Measurements from ENCODE around the gene SCN10A. TPM values are rescaled to one million over a fixed set of nuclear protein-coding genes. Genes with fewer than 3 reads are reported as not detected.

Gene SCN10A
- total RNA-seq, 1 donor from 2014 or later, result not detected

DNA sequence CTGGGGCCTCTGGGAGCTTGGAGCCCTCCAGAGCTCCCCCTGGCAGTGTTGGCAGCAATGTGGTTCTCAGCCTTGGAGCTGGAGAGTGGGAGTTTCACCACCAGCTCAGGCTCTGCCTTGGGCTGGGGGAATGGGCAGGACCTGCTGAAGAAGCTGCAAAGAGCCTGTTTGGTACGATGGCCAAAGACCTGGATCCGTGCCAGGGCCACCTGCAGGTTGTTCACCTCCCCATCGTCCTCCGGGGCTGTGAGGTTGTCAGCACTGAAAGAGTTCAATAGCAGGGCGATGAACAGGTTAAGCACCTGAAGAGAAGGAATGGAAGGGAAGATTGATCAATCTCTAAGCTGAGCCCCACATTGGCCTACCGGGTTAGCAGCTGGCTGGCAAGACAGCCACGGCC lies 89.3 kb downstream of the SCN10A start:
- peaks cover 5% of the 10 kb centered on the region for H3K9me3 Mint-ChIP-seq (ENCODE audit: unreplicated experiment)
- H3K4me1 Mint-ChIP-seq (ENCODE audit: low read depth, unreplicated experiment), result peaks cover 16% of the 10 kb centered on the region

DNA sequence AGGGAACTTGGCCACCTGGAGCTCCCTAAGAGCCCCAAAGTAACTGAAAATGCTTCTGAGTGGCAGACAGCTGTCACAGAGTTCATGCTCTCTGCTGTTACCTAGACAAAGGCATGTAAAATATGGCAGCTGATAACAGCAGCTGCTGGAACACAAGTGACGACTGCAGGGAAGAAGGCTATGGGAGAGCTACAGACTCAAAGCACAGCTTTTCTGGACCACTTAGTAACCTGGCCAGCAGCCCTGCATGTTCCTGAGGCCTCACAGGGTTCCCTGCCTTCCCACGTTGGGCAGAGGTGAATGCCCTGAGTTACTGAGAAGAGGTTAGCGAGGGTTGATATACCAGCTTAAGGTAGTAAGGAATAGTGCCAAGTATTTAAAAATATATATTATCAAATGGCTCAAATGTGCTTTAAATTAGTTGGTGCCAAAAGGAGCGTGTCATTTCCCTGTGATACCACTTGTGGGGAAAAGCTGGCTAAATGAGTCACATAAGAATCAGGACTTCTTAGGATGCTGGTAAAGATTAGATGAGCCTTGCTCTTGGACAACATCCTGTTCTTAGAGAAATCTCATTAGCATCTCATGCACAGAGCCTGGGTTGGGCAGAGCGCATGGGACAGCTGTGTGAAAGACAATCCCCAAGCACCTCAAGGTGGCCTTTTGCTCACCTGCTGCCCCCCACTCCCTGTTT lies 90.1 kb downstream of the SCN10A start:
- no peak for DNase-seq

More for the DNA sequence above, 89.3 kb downstream of the SCN10A start:
- Mint-ChIP-seq H3K4me3 (ENCODE audit: unreplicated experiment) (no peak overlapping the region), H3K27ac (ENCODE audit: unreplicated experiment) (no peak overlapping the region), H3K36me3 (ENCODE audit: unreplicated experiment) (peaks cover 5% of the 10 kb centered on the region), H3K27me3 (ENCODE audit: unreplicated experiment) (no peaks in the 10 kb centered on the region)
- TF ChIP-seq, protein P1, sequence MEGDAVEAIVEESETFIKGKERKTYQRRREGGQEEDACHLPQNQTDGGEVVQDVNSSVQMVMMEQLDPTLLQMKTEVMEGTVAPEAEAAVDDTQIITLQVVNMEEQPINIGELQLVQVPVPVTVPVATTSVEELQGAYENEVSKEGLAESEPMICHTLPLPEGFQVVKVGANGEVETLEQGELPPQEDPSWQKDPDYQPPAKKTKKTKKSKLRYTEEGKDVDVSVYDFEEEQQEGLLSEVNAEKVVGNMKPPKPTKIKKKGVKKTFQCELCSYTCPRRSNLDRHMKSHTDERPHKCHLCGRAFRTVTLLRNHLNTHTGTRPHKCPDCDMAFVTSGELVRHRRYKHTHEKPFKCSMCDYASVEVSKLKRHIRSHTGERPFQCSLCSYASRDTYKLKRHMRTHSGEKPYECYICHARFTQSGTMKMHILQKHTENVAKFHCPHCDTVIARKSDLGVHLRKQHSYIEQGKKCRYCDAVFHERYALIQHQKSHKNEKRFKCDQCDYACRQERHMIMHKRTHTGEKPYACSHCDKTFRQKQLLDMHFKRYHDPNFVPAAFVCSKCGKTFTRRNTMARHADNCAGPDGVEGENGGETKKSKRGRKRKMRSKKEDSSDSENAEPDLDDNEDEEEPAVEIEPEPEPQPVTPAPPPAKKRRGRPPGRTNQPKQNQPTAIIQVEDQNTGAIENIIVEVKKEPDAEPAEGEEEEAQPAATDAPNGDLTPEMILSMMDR (IDR thresholded peaks at IDR 0.05; ENCODE audit: partially characterized antibody, unreplicated experiment), result no peak
- DNase-seq, result no peak

DNA sequence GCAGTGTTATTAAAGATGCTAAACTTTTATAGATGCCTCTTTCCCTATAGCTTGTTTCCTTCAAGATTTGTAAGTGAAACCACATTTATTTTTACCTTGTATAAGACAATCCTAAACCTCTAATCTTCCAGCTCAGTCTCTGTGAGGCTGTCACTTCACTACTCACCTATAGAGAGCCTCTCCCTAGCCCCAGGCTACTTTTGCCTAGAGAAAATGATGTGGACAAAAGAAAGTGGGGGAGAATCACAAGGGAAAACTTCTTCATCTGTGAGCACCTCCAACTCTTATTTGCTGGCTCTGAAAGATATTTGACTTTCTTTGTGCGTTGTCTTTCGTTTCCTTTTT lies 91.7 kb downstream of the SCN10A start:
- Mint-ChIP-seq H3K9me3 (ENCODE audit: unreplicated experiment) (peaks cover 6% of the 10 kb centered on the region), H3K4me3 (ENCODE audit: unreplicated experiment) (peak overlapping the region; percentile 36), H3K27me3 (ENCODE audit: unreplicated experiment) (no peaks in the 10 kb centered on the region), H3K4me1 (ENCODE audit: low read depth, unreplicated experiment) (peaks cover 16% of the 10 kb centered on the region), H3K27ac (ENCODE audit: unreplicated experiment) (peak overlapping the region; percentile 12), H3K36me3 (ENCODE audit: unreplicated experiment) (peaks cover 5% of the 10 kb centered on the region)
- TF ChIP-seq, protein P1 (IDR thresholded peaks at IDR 0.05; ENCODE audit: partially characterized antibody, unreplicated experiment), result no peak
- DNase-seq, result no peak

More for the DNA sequence above, 90.1 kb downstream of the SCN10A start:
- Mint-ChIP-seq H3K4me3 (ENCODE audit: unreplicated experiment) (no peak overlapping the region), H3K27ac (ENCODE audit: unreplicated experiment) (peak overlapping the region; percentile 82), H3K36me3 (ENCODE audit: unreplicated experiment) (peaks cover 5% of the 10 kb centered on the region), H3K27me3 (ENCODE audit: unreplicated experiment) (no peaks in the 10 kb centered on the region), H3K9me3 (ENCODE audit: unreplicated experiment) (peaks cover 5% of the 10 kb centered on the region), H3K4me1 (ENCODE audit: low read depth, unreplicated experiment) (peaks cover 16% of the 10 kb centered on the region)
- TF ChIP-seq, protein P1 (IDR thresholded peaks at IDR 0.05; ENCODE audit: partially characterized antibody, unreplicated experiment), result no peak

DNA sequence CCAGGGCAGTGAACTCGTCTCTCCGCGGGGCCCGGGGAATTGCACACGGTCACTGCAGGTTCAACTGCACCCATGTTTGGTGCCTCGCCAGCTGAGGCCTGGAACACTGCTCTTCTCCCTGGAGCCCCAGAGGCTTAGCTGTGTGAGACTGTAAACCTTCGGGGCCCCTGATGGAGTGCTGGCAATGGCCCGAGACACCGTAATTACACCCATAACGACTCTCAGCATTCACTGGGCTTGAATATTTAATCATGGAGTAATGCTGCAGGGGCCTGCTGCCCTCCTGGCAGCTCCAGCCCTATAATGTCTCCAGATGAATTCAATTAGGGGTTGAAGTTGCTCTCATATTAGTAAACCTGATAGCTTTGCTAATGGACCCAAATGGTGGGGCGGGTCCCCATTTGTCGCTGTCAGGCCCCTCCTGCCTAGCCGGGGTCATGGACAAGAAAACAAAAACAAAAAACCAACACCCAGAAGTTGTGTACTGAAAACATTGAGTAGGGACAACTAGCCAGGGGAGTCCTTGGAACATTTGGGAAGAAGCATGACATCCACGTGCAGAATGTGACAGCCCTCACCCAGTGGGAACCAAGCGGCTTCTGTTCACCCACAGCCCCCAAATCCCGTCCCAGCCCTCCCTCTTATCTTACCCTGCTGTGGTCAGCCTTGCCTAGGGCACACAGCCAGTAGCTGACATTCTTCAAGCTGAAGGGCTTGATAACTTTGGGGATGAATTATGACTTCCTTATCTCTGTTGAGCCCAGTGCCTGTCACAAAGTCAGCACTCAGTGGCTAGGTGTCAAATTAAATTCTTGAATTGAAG lies 92.2 kb downstream of the SCN10A start:
- no peaks in the 10 kb centered on the region for H3K27me3 Mint-ChIP-seq (ENCODE audit: unreplicated experiment)
- H3K36me3 Mint-ChIP-seq (ENCODE audit: unreplicated experiment), result peaks cover 5% of the 10 kb centered on the region
- peaks cover 6% of the 10 kb centered on the region for H3K9me3 Mint-ChIP-seq (ENCODE audit: unreplicated experiment)
- no peak overlapping the region for H3K4me3 Mint-ChIP-seq (ENCODE audit: unreplicated experiment)
- peaks cover 16% of the 10 kb centered on the region for H3K4me1 Mint-ChIP-seq (ENCODE audit: low read depth, unreplicated experiment)
- TF ChIP-seq, protein P1 (IDR thresholded peaks at IDR 0.05; ENCODE audit: partially characterized antibody, unreplicated experiment), result no peak
- no peak for DNase-seq
- H3K27ac Mint-ChIP-seq (ENCODE audit: unreplicated experiment), result peak overlapping the region; percentile 52

Data from glutamatergic neuron (in vitro differentiated cells).